ENCODE measurements around the gene WDR87.

Gene WDR87

GRCh38 chr19:37950471-37951175 lies 44.2 kb upstream of the WDR87 start:
- H3K4me3 ChIP-seq (replicated peaks; ENCODE audit: low read depth, low read length) = no peak overlapping the region
- TF ChIP-seq CTCF (IDR thresholded peaks at IDR 0.05; ENCODE audit: low read depth, low read length, missing control alignments) = no peak
- DNase-seq (ENCODE audit: extremely low read depth, low read depth) = no peak

GRCh38 chr19:37948362-37948761 lies 42.0 kb upstream of the WDR87 start:
- H3K4me3 ChIP-seq (replicated peaks; ENCODE audit: low read depth, low read length) = no peak overlapping the region
- no peak for TF ChIP-seq CTCF (IDR thresholded peaks at IDR 0.05; ENCODE audit: low read depth, low read length, missing control alignments)
- DNase-seq (ENCODE audit: extremely low read depth, low read depth) = no peak

GRCh38 chr19:37947778-37948177 lies 41.4 kb upstream of the WDR87 start:
- H3K4me3 ChIP-seq (replicated peaks; ENCODE audit: low read depth, low read length) = no peak overlapping the region
- no peak for DNase-seq (ENCODE audit: extremely low read depth, low read depth)
- no peak for TF ChIP-seq CTCF (IDR thresholded peaks at IDR 0.05; ENCODE audit: low read depth, low read length, missing control alignments)

GRCh38 chr19:37946132-37946531 lies 39.7 kb upstream of the WDR87 start:
- no peak for DNase-seq (ENCODE audit: extremely low read depth, low read depth)
- no peak for TF ChIP-seq CTCF (IDR thresholded peaks at IDR 0.05; ENCODE audit: low read depth, low read length, missing control alignments)
- H3K4me3 ChIP-seq (replicated peaks; ENCODE audit: low read depth, low read length) = no peak overlapping the region

- no peak overlapping the region for H3K4me3 ChIP-seq (replicated peaks; ENCODE audit: low read depth, low read length)
Observed at GRCh38 chr19:37943480-37943879, 37.1 kb upstream of the WDR87 start.

GRCh38 chr19:37942516-37942902 lies 36.1 kb upstream of the WDR87 start:
- no peak for DNase-seq (ENCODE audit: extremely low read depth, low read depth)
- H3K4me3 ChIP-seq (replicated peaks; ENCODE audit: low read depth, low read length) = no peak overlapping the region
- no peak for TF ChIP-seq CTCF (IDR thresholded peaks at IDR 0.05; ENCODE audit: low read depth, low read length, missing control alignments)

More at GRCh38 chr19:37943480-37943879, 37.1 kb upstream of the WDR87 start:
- TF ChIP-seq CTCF (IDR thresholded peaks at IDR 0.05; ENCODE audit: low read depth, low read length, missing control alignments) = no peak
- no peak for DNase-seq (ENCODE audit: extremely low read depth, low read depth)
